NCI-H345 treated with DMSO at 0.1 percent for 48 hours (cell line): Measurements from ENCODE around the gene LRRC46.
A peak's percentile ranks its signal among the peaks of the same experiment; 100 is the strongest.

Source experiments
- DNase-seq: peaks from one replicate; lab custom pipeline; 2025; ENCODE audit not compliant: unreplicated experiment; lab: John Stamatoyannopoulos, UW

Gene LRRC46

DNA sequence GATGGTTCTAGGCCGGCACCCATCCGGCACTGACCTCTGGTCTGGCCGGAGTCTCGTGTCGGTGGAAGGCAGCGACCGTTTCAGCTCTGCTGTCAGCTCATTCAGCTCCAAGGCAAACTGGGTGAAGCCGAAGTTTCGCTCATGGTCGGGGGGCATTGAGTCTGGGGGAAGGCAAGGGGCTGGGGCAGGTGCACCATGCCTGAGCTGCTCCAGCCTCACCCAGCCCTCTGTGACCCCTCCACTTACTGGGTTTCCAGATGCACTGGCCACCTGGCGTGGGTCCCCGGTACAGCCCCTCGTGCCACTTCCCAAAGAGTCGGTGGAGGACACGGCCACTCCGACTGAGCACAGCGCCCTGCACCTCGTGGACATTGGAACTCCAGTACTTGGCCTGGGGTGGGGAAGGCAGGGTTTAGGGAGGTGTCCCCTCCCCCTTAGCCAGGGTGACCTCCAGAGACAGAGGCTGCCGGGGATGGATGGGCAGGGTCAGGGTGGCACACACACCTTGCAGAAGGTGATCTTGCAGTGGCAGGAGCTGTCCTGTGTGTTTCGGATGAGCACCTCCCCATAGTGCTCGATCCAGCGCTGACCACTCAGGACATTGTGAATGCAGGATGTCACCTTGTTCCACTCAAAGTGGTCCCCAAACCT is 22.5 kb upstream of the LRRC46 start:
- DNase-seq = no peak

DNA sequence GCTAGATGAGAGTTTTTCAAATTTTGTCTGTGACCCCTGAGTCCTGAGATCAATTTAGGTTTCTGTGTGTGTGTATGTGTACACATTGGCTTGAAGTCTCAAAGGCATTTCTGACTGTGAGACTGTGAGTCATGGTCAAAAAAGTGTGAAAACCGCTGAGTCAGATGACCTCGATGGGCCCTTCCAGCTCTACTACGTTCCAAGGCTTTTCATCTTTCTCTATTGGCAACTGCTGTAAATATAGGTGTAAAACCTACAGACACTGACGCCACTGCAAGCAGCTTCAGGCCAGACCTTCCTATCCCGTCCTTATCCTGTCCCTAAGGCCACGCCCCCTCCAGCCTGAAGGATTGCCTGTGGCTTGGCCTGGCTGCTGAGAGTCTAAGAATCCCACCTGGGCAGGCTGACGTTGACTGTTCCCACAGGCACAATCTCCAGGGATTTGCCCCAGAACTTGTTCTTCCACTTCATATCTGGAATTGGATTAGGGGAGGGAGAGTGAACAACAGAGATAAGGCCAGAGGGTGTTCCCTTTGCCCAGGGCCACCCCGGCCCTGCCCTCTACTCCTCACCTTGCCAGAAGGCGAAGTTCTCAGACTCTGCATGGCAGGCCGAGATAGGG is 21.2 kb upstream of the LRRC46 start:
- DNase-seq = no peak

DNA sequence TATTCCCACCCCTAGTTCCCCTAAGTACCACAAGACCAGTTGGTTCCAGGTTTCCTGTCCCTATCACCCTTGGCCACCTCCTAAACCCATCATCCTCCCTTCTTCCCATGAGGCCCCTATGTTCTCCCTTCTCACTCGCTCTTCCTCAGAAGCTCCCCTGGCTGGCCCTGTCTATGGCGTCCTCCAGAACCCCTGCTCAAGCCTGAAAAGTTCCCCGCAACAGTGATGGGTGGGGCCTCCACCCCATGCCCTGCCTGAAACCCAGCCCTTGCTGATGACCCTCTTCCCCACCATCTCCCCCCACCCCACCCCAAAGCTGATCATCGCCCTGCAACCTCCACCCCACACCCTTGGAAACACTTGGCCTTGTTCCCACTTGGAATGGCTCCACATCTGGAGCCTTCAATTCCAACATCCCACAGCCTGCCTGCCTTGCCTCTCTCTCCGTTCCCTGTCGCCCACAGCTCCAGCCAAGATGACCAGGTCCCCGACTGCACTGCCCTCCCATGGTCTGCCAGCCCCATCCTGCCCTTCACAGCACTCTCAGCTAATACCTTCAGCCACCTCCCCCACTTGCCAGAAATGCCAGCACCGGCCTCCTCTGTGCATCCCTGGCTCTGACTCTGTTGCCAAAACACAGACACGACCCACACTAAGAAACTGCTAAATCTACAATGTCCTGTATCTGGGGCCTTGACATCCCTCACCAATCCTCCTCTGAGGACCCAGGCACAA is 20.4 kb upstream of the LRRC46 start:
- no peak for DNase-seq

DNA sequence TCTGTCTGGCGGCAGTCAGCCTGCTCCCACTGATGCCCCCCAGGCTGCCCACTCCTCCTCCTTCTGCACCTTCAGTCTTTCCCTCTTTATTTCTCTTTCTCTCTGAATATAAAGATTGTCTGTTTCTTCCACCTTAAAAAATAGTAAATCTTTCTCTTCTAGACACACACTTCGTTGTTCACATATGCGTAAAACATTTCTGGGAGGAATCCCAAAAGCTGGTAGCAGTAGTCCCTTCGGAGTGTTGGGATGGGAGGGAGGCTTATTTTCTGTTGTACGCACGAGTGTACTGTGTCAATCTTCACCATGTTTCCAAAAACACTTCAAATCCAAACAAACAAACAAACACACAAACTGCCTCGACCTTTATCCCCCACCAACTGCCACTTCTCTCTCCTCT is 19.8 kb upstream of the LRRC46 start:
- DNase-seq = no peak

DNA sequence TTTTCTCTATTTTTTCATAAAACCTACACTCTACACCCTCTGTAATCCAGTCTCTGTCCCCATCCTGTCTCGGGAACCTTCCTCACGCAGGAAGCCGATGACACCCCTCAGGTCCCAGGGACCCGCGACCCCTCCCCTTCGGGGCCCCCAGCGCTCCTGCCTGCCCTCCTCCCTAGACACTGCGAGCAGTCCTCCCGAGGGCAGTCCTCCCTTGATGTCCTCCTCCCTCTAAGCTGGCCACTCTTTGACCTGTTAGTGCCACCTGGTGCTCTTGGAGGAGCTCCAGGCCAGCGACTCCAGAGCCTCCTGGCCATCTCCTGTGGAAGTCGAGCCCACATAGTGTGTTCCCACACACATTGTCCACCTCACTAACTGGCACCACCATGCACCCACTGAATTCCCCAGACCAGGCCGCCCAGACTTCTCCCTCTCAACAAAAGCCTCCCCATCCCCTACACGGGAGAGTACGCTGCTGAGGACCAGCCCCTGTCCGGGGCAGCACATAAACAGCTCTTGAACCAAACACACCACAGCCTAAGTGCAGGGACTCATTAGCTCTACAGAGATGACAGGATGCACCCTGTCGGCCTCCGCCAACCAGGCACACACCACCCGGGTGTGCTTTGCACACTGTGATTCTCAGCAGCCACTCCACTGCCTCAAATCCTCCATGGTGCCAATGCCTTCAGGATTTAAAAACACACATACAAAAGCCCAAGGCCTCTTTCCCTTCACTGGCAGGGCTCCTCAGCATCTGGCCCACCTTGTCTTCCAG is 19.1 kb upstream of the LRRC46 start:
- no peak for DNase-seq

DNA sequence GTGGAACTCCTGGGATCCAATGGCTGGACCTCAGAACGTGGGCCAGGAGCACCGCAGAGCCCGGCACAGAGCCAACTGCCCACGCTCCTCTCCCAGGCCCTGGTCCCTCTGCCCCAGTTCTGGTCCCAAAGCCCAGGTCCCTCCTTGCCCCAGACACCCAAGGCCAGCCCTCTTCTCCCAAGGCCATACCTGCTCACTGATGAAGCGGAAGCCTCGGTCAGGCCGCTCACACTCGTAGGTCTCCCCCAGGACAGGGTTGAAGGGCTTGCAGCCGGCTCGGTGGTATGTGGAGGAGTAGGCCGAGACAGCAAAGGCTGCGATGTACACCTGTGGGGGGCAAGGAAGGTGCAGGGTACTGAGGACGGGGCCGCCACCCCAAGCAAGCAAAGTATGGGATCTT is 18.4 kb upstream of the LRRC46 start:
- no peak for DNase-seq

DNA sequence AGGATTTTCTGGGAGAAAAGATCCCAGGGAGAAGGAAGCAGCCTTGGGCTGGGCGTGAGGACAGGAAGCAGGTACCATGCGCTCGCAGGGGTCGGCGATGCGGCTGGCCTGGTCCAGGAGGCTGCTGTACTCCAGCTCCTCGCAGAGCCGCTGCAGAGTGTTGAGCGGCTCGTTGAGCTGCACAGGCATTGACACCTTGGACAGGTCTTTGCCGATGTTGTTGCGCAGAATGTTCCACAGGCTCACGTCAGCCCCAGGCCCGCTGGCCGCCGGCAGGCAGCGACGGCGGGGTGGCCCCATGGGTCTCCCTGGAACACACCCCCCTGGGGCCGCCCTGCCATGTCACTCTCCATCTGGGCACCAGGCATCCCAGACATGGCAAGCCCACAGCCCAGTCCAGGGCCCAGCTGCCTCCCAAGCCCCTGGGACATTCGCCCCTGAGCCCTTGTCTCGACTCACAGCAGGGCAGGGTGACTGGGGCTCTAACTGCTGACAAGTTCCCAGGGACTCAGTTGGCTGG is 17.9 kb upstream of the LRRC46 start:
- DNase-seq = no peak

DNA sequence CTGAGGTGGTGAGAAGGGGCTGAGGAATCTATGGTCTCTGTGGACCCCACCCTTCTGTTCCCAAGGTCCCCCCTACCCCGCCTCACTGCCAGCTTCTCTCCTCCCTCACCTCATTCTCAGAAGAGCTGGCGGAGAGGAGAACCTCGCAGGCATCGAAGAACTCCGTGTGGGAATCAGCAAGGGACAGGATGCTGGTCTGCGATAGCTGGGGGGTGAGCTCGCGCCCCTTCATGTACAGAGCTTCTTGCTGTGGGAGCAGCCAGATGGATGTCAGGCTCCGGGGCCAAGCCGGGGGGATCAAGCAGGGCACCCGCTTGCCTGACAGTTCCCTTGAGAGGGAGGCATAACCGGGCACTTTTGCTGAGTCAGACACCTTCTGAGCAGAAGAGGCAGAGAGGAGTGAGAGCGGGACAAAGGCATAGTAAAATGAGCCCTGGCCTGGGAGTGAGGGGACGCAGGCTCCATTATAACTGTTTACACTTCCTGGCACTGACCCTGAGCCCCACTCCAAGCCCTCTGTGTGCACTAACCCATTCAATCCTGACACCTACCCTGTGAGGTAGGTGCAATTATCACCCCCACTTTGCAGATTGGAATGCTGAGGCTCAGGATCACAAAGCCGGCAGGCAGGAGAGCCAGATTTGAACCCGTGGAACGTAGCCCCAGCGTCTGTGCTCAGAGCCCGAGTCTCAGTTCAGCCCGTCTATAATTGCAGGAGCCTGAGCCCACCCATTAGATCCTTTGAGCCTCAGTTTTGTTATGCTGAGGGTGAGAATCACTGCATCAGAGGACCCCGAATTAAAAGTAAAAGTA is 16.2 kb upstream of the LRRC46 start:
- no peak for DNase-seq

DNA sequence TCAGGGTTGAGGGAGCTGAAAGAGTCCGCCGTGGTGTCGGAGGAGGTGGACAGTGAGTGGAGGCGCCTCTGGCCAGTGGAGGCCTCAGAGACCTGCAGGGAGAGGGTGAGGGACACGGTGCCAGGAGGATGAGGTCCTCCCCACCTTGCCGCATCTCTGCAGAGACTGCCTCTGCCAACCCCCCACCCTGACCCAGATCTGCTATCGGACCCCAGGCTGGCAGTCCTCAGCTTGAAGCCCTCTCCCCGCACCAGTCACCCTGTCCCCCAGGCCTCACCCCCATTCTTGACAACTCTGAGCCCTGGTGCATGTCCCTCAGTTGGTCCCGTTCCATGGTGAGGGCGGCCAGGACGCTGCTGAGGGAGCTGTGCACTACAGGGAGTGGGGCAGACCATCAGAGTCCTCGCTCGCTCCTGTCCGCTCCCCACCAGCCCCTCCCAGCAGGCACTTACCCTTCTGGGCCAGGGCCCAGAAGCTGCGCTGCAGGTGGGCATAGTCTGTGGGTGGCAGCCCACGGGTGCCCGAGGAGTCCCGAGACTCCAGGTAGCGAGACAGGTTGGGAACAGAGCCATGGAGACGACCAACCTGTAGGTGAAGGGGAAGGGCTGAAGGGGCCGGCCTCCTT is 15.2 kb upstream of the LRRC46 start:
- DNase-seq = no peak

DNA sequence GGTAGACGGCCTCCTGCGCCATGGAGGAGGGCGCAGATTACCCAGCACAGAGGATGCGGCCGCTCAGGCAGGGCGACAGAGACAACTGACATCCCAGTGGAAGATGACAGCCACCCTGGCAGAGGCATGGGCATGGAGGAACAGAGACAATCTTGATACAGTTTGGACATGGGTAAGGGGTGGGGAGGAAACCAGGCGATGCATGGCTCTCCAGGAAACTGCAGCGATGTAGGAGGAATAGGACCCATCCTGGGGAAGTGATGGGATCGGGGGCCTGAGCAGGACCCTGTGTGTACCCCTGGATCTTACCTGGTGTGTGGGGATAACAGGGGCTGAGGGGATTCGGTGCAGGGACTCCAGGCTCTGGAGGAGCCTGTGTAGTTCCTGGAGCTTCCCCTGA is 14.5 kb upstream of the LRRC46 start:
- no peak for DNase-seq

DNA sequence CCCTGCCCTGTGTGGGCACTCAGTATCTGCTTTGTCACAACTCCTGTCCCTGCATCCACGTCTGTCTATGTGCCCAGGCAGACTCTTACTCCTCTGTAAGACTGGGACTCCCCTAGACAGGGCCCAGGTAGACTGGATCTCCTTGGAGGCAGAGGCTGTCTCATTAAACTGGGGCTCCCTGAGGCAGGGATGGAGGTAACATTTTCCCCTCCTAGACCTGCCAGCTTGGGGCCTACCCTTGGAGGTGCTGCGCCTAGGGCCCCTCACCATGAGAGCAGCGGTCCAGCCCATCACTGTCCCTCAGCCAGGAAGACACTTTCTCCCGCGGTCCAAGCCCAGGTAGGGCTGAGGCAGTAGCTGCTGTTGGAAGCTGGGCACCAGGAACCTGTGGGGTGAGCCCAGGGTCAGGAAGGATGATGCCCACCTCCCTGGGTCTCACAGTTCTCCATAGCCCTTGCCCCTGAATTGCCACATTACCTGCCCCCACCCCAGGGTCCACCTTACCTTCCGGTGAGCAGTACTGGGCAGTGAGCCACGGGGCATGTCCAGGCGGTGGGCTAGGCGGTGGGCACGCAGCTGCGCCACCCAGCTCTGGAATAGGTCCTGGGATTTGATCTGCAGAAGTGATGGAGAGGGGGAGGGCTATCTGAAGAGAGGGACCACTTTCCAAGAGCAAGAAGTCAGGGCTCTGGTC is 13.3 kb upstream of the LRRC46 start:
- no peak for DNase-seq

DNA sequence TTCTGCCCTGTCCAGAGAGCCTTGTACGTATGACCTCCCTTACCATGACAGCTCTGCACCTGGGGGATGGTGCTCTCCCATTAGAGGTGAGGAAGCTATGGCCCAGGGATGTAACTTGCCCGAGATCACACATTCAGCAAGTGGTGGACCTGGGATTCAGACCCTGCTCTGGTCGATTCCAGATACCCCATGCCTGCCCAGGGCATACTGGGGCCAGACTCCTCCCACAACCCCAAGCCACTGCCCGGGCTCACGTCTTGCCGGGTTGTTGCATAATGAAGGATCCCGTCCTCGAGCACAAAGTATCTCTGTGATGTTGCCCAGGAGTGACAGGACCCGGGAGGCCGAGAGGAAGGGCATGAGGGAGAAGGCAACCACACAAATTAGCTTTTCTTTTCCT is 12.0 kb upstream of the LRRC46 start:
- DNase-seq = no peak

DNA sequence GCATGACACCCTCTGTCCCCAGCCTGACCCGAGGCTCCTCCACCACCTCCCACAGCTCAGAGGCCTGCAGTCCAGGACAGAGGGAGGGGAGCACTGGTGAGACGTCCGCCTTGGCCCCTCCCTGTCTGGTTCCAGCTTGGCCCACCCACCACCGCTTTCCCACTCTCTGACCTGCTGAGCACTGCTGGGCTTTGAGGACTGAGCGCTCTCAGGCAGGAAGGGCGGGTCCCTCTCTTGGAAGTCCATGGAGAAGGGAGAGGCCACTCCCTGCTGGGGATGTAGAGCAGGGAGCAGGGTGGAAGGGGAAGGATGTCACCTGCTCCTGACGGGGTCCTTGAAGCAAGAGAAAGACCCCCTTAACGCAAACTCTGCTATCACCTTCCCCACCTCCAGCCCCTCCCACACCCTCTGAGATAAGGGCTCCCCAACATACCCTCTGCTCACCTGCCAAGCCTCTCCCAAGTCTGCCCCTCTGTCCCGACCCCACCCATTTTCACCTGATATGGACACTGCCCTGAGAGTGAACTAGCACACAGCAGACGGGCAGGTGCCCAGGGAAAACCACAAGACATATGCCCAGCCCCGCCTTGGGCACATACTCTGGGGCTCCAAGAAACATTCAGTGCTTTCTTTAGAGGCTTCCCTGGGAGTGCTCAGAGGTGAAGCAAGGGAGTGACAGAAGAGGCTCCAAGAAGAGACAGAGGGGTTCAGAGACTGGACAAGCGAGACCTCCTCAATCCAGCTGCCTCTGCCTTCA is 11.3 kb upstream of the LRRC46 start:
- no peak for DNase-seq

DNA sequence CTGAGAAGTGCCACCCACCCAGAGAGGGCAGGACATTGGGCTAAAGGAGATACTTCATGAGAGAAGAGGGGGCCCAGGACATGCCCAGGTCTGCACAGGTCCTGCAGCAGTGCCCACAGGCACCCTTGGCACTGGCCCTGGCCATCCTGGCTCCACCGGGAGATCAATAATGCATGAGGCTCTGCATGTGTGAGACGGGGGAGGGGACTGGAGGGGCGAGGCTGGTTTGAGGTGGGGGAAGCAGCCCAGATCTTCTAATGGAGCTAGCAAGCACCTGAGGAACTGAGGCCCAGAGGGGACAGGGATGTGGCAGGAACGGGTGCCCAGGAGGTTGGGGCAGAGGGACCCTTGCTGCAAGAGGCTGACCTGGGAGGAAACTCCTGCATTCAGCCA is 10.4 kb upstream of the LRRC46 start:
- no peak for DNase-seq

DNA sequence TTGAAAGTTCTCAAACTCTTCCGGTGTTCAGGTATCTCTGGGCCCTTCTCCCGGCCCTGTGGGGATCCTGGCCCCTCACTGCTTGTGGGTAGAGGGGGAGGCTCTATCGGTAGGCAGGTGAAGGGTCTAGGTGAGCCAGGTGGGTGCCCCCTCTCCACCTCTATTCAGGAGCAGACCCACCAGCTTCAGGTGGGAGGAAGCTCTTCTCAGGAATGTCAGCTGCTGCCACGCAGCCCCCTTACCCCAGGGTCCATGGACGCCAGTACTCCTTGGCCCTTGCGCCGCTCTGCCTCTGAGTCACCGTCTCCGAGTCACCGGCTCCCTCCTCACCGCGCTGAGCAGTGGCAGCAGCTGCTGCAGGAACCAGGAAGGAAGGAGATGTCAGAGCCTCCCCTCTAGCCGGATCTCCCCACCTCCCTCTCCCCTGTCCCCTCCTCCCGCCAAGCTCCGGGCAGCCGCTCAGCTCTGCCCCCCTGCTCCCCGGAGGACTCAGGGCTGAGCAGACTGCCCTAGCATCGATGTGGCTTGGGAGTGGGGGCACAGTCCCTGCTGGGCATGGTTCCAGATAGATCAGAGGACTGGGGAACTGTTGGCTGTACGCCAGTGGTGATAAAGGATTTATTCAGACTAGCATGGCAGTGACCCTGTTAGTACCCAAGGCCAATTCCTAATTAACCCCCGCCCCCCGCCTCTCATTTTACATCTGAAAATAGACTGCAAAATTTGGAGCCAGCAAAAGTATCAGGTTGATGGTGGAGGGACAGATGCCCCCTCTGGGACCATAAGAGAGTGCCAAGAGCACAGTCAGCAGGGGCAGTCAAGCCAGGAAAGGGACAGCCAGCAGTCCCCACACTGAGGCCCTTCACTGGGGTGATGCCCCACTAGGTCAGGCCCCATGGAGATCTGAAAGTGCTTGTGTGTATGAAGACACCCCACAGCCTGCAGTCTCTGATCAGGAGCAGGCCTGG is 9.8 kb upstream of the LRRC46 start, which contains the start of gene OSBPL7:
Gene OSBPL7, minus strand, starts transcription at position 371 of the 968 bp plus-strand sequence. CDS start 1,516 bp downstream, outside the sequence.
- DNase-seq = peak; percentile 64

DNA sequence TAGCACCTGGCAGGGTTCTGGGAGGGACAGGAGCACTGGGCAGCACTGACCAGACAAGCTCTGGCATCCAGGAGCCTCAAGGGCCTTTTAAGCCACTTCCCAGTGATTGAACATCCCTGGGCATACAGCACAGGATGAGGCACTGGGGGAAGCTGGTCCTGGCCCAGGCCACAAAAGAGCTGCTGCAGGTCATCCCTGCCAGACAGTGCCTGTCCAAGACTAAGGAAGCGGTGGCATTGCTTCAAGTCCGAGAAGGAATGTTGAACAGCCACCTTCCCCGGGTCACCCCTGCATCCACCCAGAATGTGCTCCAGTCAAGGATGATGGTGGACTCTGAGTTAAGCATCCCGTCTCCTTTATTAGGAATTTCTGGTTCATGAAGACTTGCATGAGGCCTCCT is 8.7 kb upstream of the LRRC46 start:
- DNase-seq = no peak

DNA sequence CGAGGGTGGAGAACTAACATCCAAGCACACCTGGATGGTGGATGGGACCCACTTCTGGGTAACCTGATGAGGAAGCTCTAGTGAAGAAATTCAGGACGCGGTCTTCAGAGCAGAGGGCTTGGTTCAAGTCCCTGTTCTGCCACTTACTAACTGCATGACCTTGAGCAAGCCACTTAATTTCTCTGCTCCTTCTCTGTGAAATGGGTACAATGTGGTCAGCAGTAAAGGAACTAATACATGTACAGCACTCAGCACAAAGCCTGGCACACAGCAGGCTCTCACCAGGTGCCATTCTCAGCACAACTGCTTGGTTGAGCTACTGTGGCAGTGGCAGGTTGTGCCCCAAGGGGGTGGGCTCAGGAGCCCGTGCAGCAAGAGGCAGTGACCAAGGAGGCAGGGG is 8.0 kb upstream of the LRRC46 start:
- DNase-seq = no peak

DNA sequence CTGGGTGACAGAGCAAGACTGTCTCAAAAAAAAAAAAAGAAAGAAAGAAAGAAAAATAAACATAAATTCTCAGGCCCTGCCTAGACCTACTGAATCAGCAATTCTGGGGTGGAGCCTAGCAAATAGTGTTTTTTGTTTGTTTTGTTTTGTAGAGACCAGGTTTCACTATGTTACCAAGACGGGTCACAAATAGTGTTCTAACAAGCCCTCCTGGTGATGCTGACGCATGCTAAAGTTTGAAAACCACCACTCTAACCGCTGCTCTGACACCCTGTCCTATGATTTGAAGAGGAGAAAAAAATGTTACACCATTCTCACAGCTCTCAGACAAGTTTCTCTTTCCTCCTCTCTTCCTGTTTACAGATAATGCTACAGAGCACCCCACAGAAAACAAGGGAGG is 1.6 kb upstream of the LRRC46 start:
- no peak for DNase-seq
